ENCODE measurements around the gene USP32.
"Not testable (repeated sequence)": the region's sequence is repeated elsewhere in the genome, so short reads cannot be mapped to it uniquely, and the experiment has no call there.

The USP32 gene

GRCh38 chr17:60378187-60378586 lies 13.7 kb downstream of the USP32 start:
- in situ Hi-C loops (cut with MboI; ENCODE audit: low sequenced_read_pairs): not testable (repeated sequence)

- in situ Hi-C loops (cut with MboI; ENCODE audit: low sequenced_read_pairs): no loop called here
Observed at GRCh38 chr17:60372790-60373483, 19.0 kb downstream of the USP32 start.

GRCh38 chr17:60371818-60372510 lies 20.0 kb downstream of the USP32 start:
- in situ Hi-C loops (cut with MboI; ENCODE audit: low sequenced_read_pairs): no loop called here

- in situ Hi-C loops (cut with MboI; ENCODE audit: low sequenced_read_pairs): no loop called here
Observed at GRCh38 chr17:60371416-60371815, 20.5 kb downstream of the USP32 start.

- in situ Hi-C loops (cut with MboI; ENCODE audit: low sequenced_read_pairs): no loop called here
Observed at GRCh38 chr17:60369727-60370126, 22.2 kb downstream of the USP32 start.

- in situ Hi-C loops (cut with MboI; ENCODE audit: low sequenced_read_pairs): no loop called here
Observed at GRCh38 chr17:60363700-60364405, 28.1 kb downstream of the USP32 start.

- in situ Hi-C loops (cut with MboI; ENCODE audit: low sequenced_read_pairs): no loop called here
Observed at GRCh38 chr17:60362329-60362728, 29.6 kb downstream of the USP32 start.

- in situ Hi-C loops (cut with MboI; ENCODE audit: low sequenced_read_pairs): no loop called here
Observed at GRCh38 chr17:60361889-60362288, 30.0 kb downstream of the USP32 start.

GRCh38 chr17:60359415-60359814 lies 32.5 kb downstream of the USP32 start:
- in situ Hi-C loops (cut with MboI; ENCODE audit: low sequenced_read_pairs): no loop called here

GRCh38 chr17:60358606-60359225 lies 33.2 kb downstream of the USP32 start:
- in situ Hi-C loops (cut with MboI; ENCODE audit: low sequenced_read_pairs): no loop called here

GRCh38 chr17:60356940-60357339 lies 35.0 kb downstream of the USP32 start:
- in situ Hi-C loops (cut with MboI; ENCODE audit: low sequenced_read_pairs): no loop called here

- in situ Hi-C loops (cut with MboI; ENCODE audit: low sequenced_read_pairs): no loop called here
Observed at GRCh38 chr17:60355663-60356594, 36.0 kb downstream of the USP32 start.

- in situ Hi-C loops (cut with MboI; ENCODE audit: low sequenced_read_pairs): no loop called here
Observed at GRCh38 chr17:60354223-60354622, 37.7 kb downstream of the USP32 start.

GRCh38 chr17:60353773-60354172 lies 38.2 kb downstream of the USP32 start:
- in situ Hi-C loops (cut with MboI; ENCODE audit: low sequenced_read_pairs): no loop called here

GRCh38 chr17:60352569-60352968 lies 39.4 kb downstream of the USP32 start:
- in situ Hi-C loops (cut with MboI; ENCODE audit: low sequenced_read_pairs): no loop called here

- in situ Hi-C loops (cut with MboI; ENCODE audit: low sequenced_read_pairs): no loop called here
Observed at GRCh38 chr17:60352071-60352470, 39.9 kb downstream of the USP32 start.

GRCh38 chr17:60351012-60351695 lies 40.8 kb downstream of the USP32 start:
- in situ Hi-C loops (cut with MboI; ENCODE audit: low sequenced_read_pairs): no loop called here

GRCh38 chr17:60348616-60349015 lies 43.3 kb downstream of the USP32 start:
- in situ Hi-C loops (cut with MboI; ENCODE audit: low sequenced_read_pairs): no loop called here

GRCh38 chr17:60345233-60345632 lies 46.7 kb downstream of the USP32 start:
- in situ Hi-C loops (cut with MboI; ENCODE audit: low sequenced_read_pairs): no loop called here

- in situ Hi-C loops (cut with MboI; ENCODE audit: low sequenced_read_pairs): not testable (repeated sequence)
Observed at GRCh38 chr17:60342492-60342891, 49.4 kb downstream of the USP32 start.

All from HL-60/S4 (cell line).